CD4-positive, alpha-beta T cell treated with Interleukin-15 for 1 hour (primary cell): ENCODE measurements around the gene FNBP1L.

Source experiments
- DNase-seq: peaks from one replicate; pipeline ENCODE4 v3.0.0-alpha.2; 2020

The FNBP1L gene

DNA sequence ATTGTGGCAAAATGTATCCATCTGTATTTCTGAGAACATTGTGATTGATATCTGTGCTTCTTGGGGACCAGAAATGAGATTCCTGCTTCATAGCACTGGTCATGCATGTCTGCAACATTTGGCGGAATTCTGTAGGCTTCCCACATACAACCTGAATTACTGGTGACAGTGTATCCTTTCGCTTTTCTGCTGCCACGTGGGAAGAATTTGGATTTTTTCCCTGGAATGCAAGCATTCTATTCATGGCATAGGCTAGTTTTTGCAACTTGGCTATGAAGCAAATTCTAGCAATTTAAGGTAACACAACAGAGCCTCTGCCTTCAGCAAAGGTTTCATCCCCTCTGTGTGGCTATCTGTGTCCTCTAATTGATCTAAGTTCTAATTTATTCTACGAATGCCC lies 147.8 kb downstream of the FNBP1L start:
- DNase-seq: no peak

DNA sequence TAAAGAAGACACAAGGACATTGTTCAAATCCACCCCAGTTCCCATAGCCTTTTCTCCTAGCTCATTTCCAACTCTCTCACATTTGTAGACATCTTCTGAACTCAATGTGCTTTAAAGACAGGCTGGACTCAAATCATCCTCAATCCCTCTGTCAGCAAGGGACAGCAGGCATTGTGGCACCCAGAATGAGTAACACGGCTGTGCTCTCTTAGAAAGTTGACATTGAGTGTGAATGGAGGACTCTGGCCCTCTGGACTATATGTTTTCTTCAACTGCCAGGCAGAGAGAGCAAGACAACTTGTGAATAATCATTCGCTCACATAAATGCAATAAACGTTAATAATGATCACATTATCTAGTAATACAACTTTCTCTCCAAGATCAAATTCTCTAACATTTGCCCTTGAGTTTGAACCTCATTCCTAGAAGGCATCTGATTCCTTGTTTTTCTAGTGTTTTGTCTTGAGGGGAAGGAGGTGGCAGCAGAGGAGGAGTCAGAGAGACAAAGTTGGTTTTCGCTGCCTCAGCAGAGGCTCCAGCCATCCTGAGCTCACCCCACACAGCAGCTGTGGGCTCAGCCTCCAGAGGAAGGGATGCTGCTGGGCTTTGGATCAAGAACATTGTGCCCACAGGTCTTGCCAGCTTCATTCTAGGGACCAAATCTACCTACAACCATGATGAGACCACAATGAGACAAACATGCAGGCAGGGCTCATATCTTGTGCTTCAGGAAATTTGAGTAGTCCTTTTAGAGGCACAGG lies 148.6 kb downstream of the FNBP1L start:
- DNase-seq: no peak

DNA sequence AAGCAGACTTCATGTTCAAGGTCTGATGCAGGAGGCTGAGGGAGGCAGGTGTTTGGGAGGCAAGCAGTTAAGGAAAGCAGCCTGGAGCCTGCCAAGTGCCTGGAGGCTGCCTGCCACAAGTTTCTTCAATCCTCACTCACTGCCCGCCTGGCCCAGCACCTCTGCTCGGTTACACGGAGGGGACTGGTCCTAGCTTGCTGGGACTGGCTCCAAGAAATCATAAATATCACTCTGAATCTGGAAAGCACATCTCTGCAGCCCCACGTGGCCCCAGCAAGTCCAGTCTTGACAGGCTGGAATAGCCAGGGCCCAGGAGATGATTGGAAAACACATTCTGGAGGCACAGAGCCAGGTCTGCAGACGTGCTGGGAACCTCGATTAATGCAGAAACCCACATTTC lies 149.8 kb downstream of the FNBP1L start:
- no peak for DNase-seq

DNA sequence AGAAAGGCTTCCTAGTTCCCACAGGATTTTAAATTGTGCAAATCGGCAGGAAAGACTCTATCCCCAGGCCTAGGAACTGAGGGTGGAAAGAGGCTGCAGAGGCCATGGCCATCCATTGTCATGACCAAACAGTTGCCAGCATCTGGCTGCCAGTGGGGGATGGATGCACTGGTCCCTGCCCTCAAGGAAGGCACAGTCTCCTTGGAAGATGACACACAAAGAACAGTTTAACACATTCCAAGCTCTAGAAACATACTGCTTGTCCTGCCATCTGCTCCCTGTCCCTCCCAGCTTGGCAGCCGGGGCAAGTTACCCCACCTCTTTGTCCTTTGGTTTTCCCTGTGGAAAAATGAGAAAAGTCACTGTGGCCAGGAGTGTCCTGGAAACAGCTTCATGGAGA lies 150.5 kb downstream of the FNBP1L start:
- no peak for DNase-seq

DNA sequence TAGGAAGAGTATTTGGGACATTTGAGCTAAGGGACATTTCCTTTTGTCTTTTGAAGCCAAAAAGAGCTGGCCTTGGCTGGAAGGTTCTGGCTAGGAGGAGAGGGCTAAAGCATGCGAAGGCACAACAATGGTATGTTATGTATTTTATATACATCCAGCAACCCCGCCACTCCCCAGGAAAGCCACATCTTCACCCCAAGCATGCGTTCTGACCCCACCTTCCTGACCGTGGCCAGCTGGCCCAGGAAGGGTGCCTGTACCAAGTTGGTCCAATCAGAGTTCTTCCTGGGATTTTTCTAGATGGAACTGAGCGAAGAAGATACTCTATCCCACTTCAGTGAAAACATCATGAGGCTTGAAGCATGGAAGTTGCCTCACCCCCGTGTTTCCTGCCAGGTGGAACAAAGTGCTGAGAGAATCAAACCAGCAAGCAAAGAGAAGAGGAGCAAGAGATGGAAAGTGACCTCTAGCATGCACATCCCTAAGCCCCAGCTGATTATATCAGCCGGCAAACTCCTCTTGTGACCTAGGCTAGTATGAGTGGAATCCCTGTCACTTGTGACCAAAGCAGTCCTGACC lies 151.0 kb downstream of the FNBP1L start:
- no peak for DNase-seq

DNA sequence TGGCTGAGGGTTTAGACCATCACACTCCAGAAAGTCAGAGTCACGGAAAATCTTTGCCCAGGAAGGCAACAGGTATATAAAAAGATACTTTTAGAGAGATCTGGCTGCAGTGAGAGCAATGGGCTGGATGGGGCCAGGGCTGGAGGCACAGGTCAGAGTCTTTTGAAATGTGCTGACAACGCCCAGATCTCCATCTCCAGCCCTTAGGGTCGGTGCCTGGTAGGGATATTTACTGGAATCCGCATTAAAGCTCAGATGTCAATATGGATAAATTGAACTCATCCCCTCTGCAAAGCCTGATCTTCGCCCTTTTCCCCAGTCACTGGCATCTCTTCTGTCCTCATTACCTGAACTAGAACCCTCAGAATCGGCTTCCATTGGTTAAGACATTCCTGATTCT lies 151.6 kb downstream of the FNBP1L start:
- DNase-seq: no peak

DNA sequence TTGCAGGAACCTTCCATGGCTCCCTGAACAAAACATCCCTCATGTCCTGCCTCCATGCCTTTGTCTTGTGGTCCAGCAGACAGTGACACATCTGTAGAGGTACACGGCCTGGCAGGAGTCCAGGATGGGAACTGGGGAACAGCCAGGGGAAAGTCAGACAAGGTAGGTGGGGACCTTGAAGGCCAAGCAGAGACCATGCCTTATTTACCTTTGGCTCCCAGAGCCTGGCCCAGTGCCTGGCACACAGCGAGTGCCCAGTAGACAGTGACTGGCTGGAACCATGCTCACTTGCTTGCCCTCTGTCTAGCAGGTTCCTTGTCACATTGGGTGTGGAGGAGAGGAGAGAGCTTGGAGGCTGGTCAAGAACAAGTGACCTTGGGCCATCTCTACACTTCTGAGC lies 152.7 kb downstream of the FNBP1L start:
- DNase-seq: no peak

DNA sequence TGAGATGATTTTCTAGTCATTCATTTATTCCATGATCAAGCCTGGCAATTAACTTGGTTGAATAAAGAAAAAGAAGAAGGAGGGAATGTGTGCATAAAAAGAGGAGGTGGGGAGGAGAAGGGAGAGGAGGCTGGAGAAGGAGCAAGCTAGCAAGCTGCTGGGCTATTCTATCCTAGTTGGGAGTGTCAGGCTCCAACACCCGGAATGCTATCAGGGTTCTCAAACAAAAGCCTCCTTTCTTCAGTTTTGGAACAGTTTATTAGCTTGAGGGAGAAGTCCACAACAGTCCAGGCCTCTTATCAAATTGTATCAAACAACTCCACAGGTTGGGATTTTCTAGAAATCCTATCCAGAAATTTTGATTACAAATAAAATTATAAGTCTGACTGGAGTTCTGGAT lies 153.8 kb downstream of the FNBP1L start:
- DNase-seq: no peak

DNA sequence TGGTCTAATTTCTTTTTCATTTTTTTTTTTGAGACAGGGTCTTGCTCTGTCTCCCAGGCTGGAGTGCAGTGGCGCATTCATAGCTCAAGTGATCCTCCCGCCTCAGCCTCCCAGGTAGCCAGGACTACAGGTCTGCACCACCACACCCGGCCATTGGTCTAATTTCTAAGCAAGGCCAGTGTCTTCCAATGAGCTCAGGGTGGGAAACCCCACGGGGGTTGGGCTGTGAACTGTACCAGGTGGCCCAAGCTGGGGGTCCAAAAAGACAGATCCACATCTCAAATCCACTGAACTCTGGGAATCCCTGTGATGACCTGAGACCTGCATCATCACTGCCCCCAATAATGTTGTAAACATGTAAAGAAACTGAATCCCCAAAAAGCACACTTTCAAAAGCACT lies 154.2 kb downstream of the FNBP1L start:
- DNase-seq: no peak

DNA sequence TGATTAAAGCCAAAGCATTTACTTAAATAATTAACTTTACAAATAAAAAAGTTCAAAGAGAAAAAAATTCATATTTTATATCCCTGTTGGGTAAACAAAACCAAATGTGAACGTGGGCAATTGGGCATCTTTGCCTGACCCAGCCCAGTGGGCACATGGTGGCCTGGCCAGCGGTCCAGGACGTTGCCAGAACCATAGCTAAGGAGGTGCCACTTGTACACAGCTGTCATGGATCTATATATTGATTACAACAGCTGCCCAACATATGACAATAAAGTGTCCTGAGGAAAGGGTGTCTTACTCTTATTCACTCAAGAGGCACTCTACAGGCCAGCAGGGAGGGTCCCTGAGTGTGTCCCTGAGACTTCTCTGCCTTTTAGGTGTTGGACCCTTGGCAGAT lies 155.2 kb downstream of the FNBP1L start:
- DNase-seq: no peak

DNA sequence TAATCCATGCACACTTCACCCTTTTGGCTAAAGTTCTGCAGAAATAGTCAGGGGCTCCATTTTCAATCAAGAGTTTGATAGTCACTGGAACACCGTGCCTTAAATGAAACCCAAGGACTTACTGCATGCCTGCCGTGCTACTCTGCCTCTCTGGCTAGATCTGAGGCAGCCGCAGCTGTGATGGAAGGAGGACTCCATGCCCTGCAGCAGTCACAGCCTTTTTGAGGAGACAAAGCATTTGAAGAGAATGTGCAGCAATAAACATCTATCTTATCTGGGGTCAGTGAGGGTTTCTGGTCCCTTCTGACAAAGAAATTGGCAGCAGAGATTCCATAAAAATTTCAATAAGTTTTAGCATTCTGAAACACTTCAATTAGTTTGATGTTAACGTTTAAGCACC lies 155.7 kb downstream of the FNBP1L start:
- DNase-seq: no peak
